H1 (cell line): ENCODE results near the gene VDR. TPM values are rescaled to one million over a fixed set of nuclear protein-coding genes. Genes with fewer than 3 reads are reported as not detected.
"Not testable (repeated sequence)": the region's sequence is repeated elsewhere in the genome, so short reads cannot be mapped to it uniquely, and the experiment has no call there.

ENCODE experiments used
- CTCF ChIA-PET: fragments of 300-600 bp; sonication (Branson Sonifier 250); formaldehyde crosslinking; loops from one replicate; lab custom pipeline; 2021; ENCODE audit not compliant: partially characterized antibody; lab: Charles Lee
- POLR2A ChIA-PET: fragments of 300-600 bp; sonication (Branson Sonifier 250); formaldehyde crosslinking; loops from one replicate; lab custom pipeline; 2021; ENCODE audit warnings: inconsistent platforms; ENCODE audit not compliant: partially characterized antibody; lab: Charles Lee
- DNase-seq, 2 experiments: peaks; one replicate each; pipeline versions ENCODE4 v3.0.0 to v3.0.0-alpha.2; 2010 to 2022; ENCODE audit warnings: low spot score in 2 of 2, low read depth in 1 of 2, mixed read lengths in 1 of 2
- FAIRE-seq: peaks from 2 replicates; lab custom pipeline; 2011; peaks lifted over from hg19 to GRCh38; lab: Jason Lieb, UNC
- H2AFZ ChIP-seq: 2 replicates; pipeline ENCODE4 v1.8.1; 2012; ENCODE audit warnings: low read length, inconsistent platforms
- H2AK5ac ChIP-seq: 2 replicates; pipeline ENCODE4 v1.6.1; 2013; ENCODE audit warnings: low read depth, low read length
- H2BK120ac ChIP-seq: replicated peaks from 2 replicates; pipeline ENCODE3; 2013; ENCODE audit warnings: low read depth, low read length, inconsistent platforms
- H2BK12ac ChIP-seq: 2 replicates; pipeline ENCODE4 v1.6.1; 2013; ENCODE audit warnings: low read depth, low read length
- H2BK15ac ChIP-seq: 2 replicates; pipeline ENCODE4 v1.6.1; 2013; ENCODE audit warnings: low read length
- H2BK20ac ChIP-seq: 2 replicates; pipeline ENCODE4 v1.6.1; 2013; ENCODE audit warnings: low read length
- H2BK5ac ChIP-seq: 2 replicates; pipeline ENCODE4 v1.6.1; 2013; ENCODE audit warnings: low read depth, low read length
- H3K14ac ChIP-seq: 2 replicates; pipeline ENCODE4 v1.6.1; 2013; ENCODE audit warnings: inconsistent platforms; ENCODE audit not compliant: insufficient read length
- H3K18ac ChIP-seq: 2 replicates; pipeline ENCODE4 v1.6.1; 2013; ENCODE audit warnings: low read length; ENCODE audit errors: extremely low read depth
- H3K23ac ChIP-seq: 2 replicates; pipeline ENCODE4 v1.6.1; 2013; ENCODE audit warnings: inconsistent platforms; ENCODE audit not compliant: insufficient read length
- H3K23me2 ChIP-seq: 2 replicates; pipeline ENCODE4 v1.6.1; 2013; ENCODE audit warnings: low read depth, low read length
- H3K27ac ChIP-seq: 2 replicates; pipeline ENCODE4 v1.6.1; 2011; ENCODE audit warnings: low read depth, low read length, inconsistent platforms
- H3K27me3 ChIP-seq, 4 experiments: replicated peaks in 1 of 4; 1 replicate in 1 of 4; 2 replicates in 3 of 4; pipeline versions ENCODE4 v1.6.1 to v1.8.1; 2011 to 2013; ENCODE audit warnings: low read length in 3 of 4, mild to moderate bottlenecking in 3 of 4, inconsistent platforms in 2 of 4, mixed read lengths in 2 of 4, moderate library complexity in 1 of 4; ENCODE audit not compliant: control insufficient read depth in 3 of 4, insufficient read depth in 3 of 4; ENCODE audit errors: extremely low read depth in 1 of 4
- H3K36me3 ChIP-seq, 4 experiments: 2 replicates each; pipeline versions ENCODE4 v1.6.1 to v1.8.1; 2011 to 2013; ENCODE audit warnings: mild to moderate bottlenecking in 4 of 4, low read length in 3 of 4, moderate library complexity in 2 of 4, control low read depth in 1 of 4, inconsistent platforms in 1 of 4; ENCODE audit not compliant: insufficient read depth in 4 of 4, control insufficient read depth in 2 of 4
- H3K4ac ChIP-seq: replicated peaks from 2 replicates; pipeline ENCODE3; 2013; ENCODE audit warnings: low read length, low read depth, mixed read lengths, inconsistent platforms; ENCODE audit not compliant: insufficient read length
- H3K4me1 ChIP-seq, 4 experiments: replicated peaks in 1 of 4; 1 replicate in 1 of 4; 2 replicates in 3 of 4; pipeline versions ENCODE4 v1.6.1 to v1.8.1; 2011 to 2013; ENCODE audit warnings: low read length in 3 of 4, inconsistent platforms in 2 of 4, mixed read lengths in 1 of 4; ENCODE audit not compliant: insufficient read depth in 4 of 4, control insufficient read depth in 3 of 4
- H3K4me2 ChIP-seq, 2 experiments: 2 replicates each; pipeline versions ENCODE4 v1.6.1 to v1.8.1; 2011 to 2013; ENCODE audit warnings: low read depth in 2 of 2, low read length in 2 of 2, control low read depth in 1 of 2, inconsistent platforms in 1 of 2, mild to moderate bottlenecking in 1 of 2; ENCODE audit not compliant: insufficient read depth in 1 of 2
- H3K4me3 ChIP-seq, 4 experiments: fragments of 200-600, 300-600 bp in 1 of 4; sonication (generic), shearing (Covaris generic), sonication (Bioruptor Twin) in 1 of 4; 2 replicates each; pipeline versions ENCODE4 v1.5.1 to v1.8.1; 2011 to 2016; ENCODE audit warnings: low read length in 4 of 4, low read depth in 3 of 4, control low read depth in 2 of 4, inconsistent platforms in 2 of 4, mild to moderate bottlenecking in 2 of 4, mixed read lengths in 1 of 4, moderate library complexity in 1 of 4; ENCODE audit not compliant: insufficient read depth in 2 of 4; ENCODE audit errors: extremely low read depth in 1 of 4
- H3K56ac ChIP-seq: replicated peaks from 2 replicates; pipeline ENCODE3; 2013; ENCODE audit warnings: low read depth, mild to moderate bottlenecking, mixed read lengths, low read length, inconsistent platforms; ENCODE audit not compliant: insufficient read length
- H3K79me1 ChIP-seq: 2 replicates; pipeline ENCODE4 v1.6.1; 2013; ENCODE audit warnings: low read depth, low read length, control low read depth
- H3K79me2 ChIP-seq, 2 experiments: 2 replicates each; pipeline versions ENCODE4 v1.6.1 to v1.8.1; 2012 to 2013; ENCODE audit warnings: low read length in 2 of 2, mild to moderate bottlenecking in 2 of 2, inconsistent platforms in 1 of 2; ENCODE audit not compliant: insufficient read depth in 2 of 2, control insufficient read depth in 1 of 2
- H3K9ac ChIP-seq, 4 experiments: replicated peaks in 1 of 4; 1 replicate in 1 of 4; 2 replicates in 3 of 4; pipeline versions ENCODE4 v1.6.1 to v1.8.1; 2011 to 2013; ENCODE audit warnings: low read depth in 3 of 4, low read length in 3 of 4, control low read depth in 2 of 4, mild to moderate bottlenecking in 2 of 4, moderate library complexity in 2 of 4, inconsistent platforms in 1 of 4; ENCODE audit errors: extremely low read depth in 1 of 4
- H3K9me3 ChIP-seq, 2 experiments: 2 replicates each; pipeline versions ENCODE4 v1.6.1 to v1.8.1; 2012 to 2013; ENCODE audit warnings: mild to moderate bottlenecking in 2 of 2, moderate library complexity in 2 of 2, control low read depth in 1 of 2, inconsistent platforms in 1 of 2, low read depth in 1 of 2, low read length in 1 of 2, mixed read lengths in 1 of 2; ENCODE audit not compliant: insufficient read depth in 2 of 2
- H4K20me1 ChIP-seq, 2 experiments: replicated peaks in 1 of 2; 2 replicates each; pipeline versions ENCODE3 to v1.8.1; 2011 to 2013; ENCODE audit warnings: inconsistent platforms in 2 of 2, low read length in 2 of 2, mild to moderate bottlenecking in 1 of 2; ENCODE audit not compliant: insufficient read depth in 2 of 2, control insufficient read depth in 1 of 2
- H4K5ac ChIP-seq: 2 replicates; pipeline ENCODE4 v1.6.1; 2013; ENCODE audit warnings: low read length, low read depth, mixed read lengths, inconsistent platforms; ENCODE audit not compliant: insufficient read length
- H4K8ac ChIP-seq: 2 replicates; pipeline ENCODE4 v1.8.0; 2013; ENCODE audit warnings: mild to moderate bottlenecking, moderate library complexity, low read length, inconsistent platforms; ENCODE audit not compliant: insufficient read depth; ENCODE audit errors: extremely low read depth
- H4K91ac ChIP-seq: replicated peaks from 2 replicates; pipeline ENCODE3; 2013; ENCODE audit warnings: low read length, mixed read lengths, inconsistent platforms; ENCODE audit not compliant: insufficient read length
- WGBS, 2 experiments: shearing (Covaris generic) in 1 of 2; methylation state at CpG; one replicate each; pipeline versions ENCODE4 v1.1.6 to v1.1.7; 2013 to 2015; ENCODE audit warnings: low lambda C conversion rate in 2 of 2, mixed read lengths in 2 of 2, inconsistent platforms in 1 of 2, low coverage in 1 of 2, missing lambda C conversion rate in 1 of 2; ENCODE audit not compliant: insufficient replicate concordance in 2 of 2, insufficient coverage in 1 of 2, insufficient read length in 1 of 2; ENCODE audit errors: extremely low coverage in 1 of 2, missing lambda C conversion rate in 1 of 2; 5-methylcytosine and 5-hydroxymethylcytosine counted together
- polyA plus RNA-seq, 7 experiments: library from polyadenylated mRNA; depleted of rRNA in 3 of 7; stranded (reverse) in 5 of 7; unstranded in 2 of 7; fragments of >200 nt in 5 of 7; fragments of 200-250 nt in 2 of 7; gene quantifications; 1 replicate in 5 of 7; 2 replicates in 1 of 7; 4 replicates in 1 of 7; pipeline versions ENCODE4 v1.2.1 to v1.2.3, GENCODE V29; 2011 to 2013; ENCODE audit warnings: missing spikeins in 2 of 7, mixed read lengths in 2 of 7
- total RNA-seq: library from RNA; stranded (reverse); fragmentation: NEBNext Ultra II Directional; extraction: Animal tissue kit (Norgen Biotek cat#: 25700); gene quantifications from 2 replicates; pipeline ENCODE4 v1.2.1, GENCODE V29; 2021

The VDR gene
- total and polyA plus RNA-seq, 2 of the 8 experiments (the other 6 are each of a cell fraction or from before 2014, with no cell fraction given): 0.44 to 0.65 TPM

DNA sequence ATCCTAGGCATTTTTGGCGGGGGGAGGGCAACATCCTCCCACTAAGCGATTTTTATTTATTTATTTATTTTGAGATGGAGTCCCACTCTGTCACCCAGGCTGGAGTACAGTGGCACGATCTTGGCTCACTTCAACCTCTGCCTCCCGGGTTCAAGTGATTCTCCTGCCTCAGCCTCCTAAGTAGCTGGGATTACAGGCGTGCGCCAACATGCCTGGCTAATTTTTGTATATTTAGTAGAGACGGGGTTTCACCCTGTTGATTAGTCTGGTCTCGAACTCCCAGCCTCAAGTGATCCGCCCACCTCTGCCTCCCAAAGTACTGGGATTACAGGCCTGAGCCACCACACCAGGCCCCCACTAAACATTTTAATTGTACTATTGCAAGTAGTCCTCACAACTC is 95.3 kb downstream of the VDR start:
- not testable (repeated sequence) for H3K23ac ChIP-seq, H3K4me3 ChIP-seq, H2BK5ac ChIP-seq, H3K9me3 ChIP-seq, H4K91ac ChIP-seq, H2BK15ac ChIP-seq, H3K23me2 ChIP-seq, H3K4ac ChIP-seq, FAIRE-seq, H4K5ac ChIP-seq, H3K56ac ChIP-seq, H2BK120ac ChIP-seq, H3K27me3 ChIP-seq, H3K18ac ChIP-seq, H4K8ac ChIP-seq, H3K36me3 ChIP-seq, H3K27ac ChIP-seq, H2BK12ac ChIP-seq, DNase-seq, H2AFZ ChIP-seq, H3K14ac ChIP-seq, H2AK5ac ChIP-seq, H2BK20ac ChIP-seq, H3K4me2 ChIP-seq, H3K9ac ChIP-seq
- peaks cover 12% of the 10 kb centered on the region; the same call in 1 of the 2 replicates for H3K79me1 ChIP-seq
- peaks cover 23 to 55% (median 44%) of the 10 kb centered on the region in 4 experiments for H3K4me1 ChIP-seq
- ChIA-PET CTCF (interaction anchor here (0.6 to 58.8 kb wide), 9 partner anchors 8 to 266 kb away, joined by 3 to 2001 read pairs (median 16); partner anchors contain the start of gene HDAC7), POLR2A (interaction anchor here (1.9 to 29.3 kb wide), 5 partner anchors 11 to 29 kb away, joined by 6 to 480 read pairs (median 22); partner anchors contain the start of gene HDAC7)
- 94% methylated on average over 9 of the region's 9 CpGs; no CpG with 5 or more reads in 1 of the 2 experiments for WGBS, 2 experiments
- H3K79me2 ChIP-seq: peaks cover 0 to 82% of the 10 kb centered on the region in 2 experiments; a peak in 3 of 4 replicates
- H4K20me1 ChIP-seq: peaks cover 5 to 19% of the 10 kb centered on the region in 2 experiments
